HepG2 (cell line): Measurements from ENCODE around the gene TIMM23. TPM values are rescaled to one million over a fixed set of nuclear protein-coding genes. Genes with fewer than 3 reads are reported as not detected.

ENCODE experiments used
- HMGXB4 ChIP-seq, 2 experiments: sonication (generic) in 1 of 2; formaldehyde crosslinking in 1 of 2; IDR thresholded peaks; 2 replicates each; pipeline versions ENCODE4 v1.4.0 to v1.6.1; 2018 to 2020; ENCODE audit warnings: missing genetic modification reagents in 2 of 2, borderline replicate concordance in 1 of 2, low read depth in 1 of 2, mild to moderate bottlenecking in 1 of 2, missing biosample characterization in 1 of 2
- MTERF4 ChIP-seq: sonication (generic); formaldehyde crosslinking; IDR thresholded peaks from 2 replicates; pipeline ENCODE4 v1.8.0; 2023; ENCODE audit warnings: mild to moderate bottlenecking, missing genetic modification reagents
- NR2C2 ChIP-seq: sonication (generic); formaldehyde crosslinking; IDR thresholded peaks from 2 replicates; pipeline ENCODE4 v1.4.0; 2020; ENCODE audit warnings: missing genetic modification reagents, mild to moderate bottlenecking, moderate library complexity, borderline replicate concordance
- SKIL ChIP-seq: sonication (generic); formaldehyde crosslinking; IDR thresholded peaks from 2 replicates; pipeline ENCODE4 v1.8.0; 2022; ENCODE audit warnings: missing genetic modification reagents, mild to moderate bottlenecking, moderate library complexity, borderline replicate concordance
- SSRP1 ChIP-seq: IDR thresholded peaks from 2 replicates; pipeline ENCODE4 v1.6.1; 2016; ENCODE audit warnings: control low read depth
- ZFY ChIP-seq: sonication (generic); formaldehyde crosslinking; IDR thresholded peaks from 2 replicates; pipeline ENCODE4 v1.4.0; 2020; ENCODE audit warnings: missing genetic modification reagents
- polyA plus RNA-seq, 8 experiments: library from polyadenylated mRNA; depleted of rRNA in 3 of 8; stranded (reverse) in 7 of 8; unstranded in 1 of 8; fragments of >200 nt; fragmentation: Illumina TruSeq in 4 of 8; extraction: Trizol in 4 of 8; gene quantifications; 2 replicates each; pipeline versions ENCODE4 v1.2.1 to v1.2.3, GENCODE V29; 2011 to 2016; ENCODE audit warnings: low read depth in 4 of 8, missing spikeins in 1 of 8, mixed read lengths in 1 of 8; ENCODE audit not compliant: insufficient read depth in 1 of 8
- total RNA-seq, 5 experiments: library from RNA; depleted of rRNA; stranded (reverse); fragments of >200 nt; fragmentation: Illumina TruSeq; extraction: Trizol; gene quantifications; 2 replicates each; pipeline ENCODE4 v1.2.3, GENCODE V29; 2016; ENCODE audit warnings: low read depth in 1 of 5

The TIMM23 gene
- total and polyA plus RNA-seq, 2 of the 13 experiments (the other 11 are each of a cell fraction or from before 2014, with no cell fraction given): 80.2 to 98.6 TPM

- TF ChIP-seq MTERF4 (CRISPR knock-in tag): 0 out of 2 replicates have a peak, but pooled peaks have one; percentile 55
- no peak for TF ChIP-seq HMGXB4 (CRISPR knock-in tag; IDR thresholded peaks at IDR 0.05; ENCODE audit: borderline replicate concordance in 1 of 2, low read depth in 1 of 2)
- 0 out of 2 replicates have a peak, but pooled peaks have one; percentile 4 for TF ChIP-seq SSRP1 (CRISPR knock-in tag)
- TF ChIP-seq NR2C2: no peak
- no peak for TF ChIP-seq ZFY (CRISPR knock-in tag)
- TF ChIP-seq SKIL (CRISPR knock-in tag): no peak
Observed at GRCh38 chr10:46002916-46003693, 30.8 kb downstream of the TIMM23 start (continued).
